ENCODE data around the gene BICD1. TPM values are rescaled to one million over a fixed set of nuclear protein-coding genes. Genes with fewer than 3 reads are reported as not detected.
A peak's percentile ranks its signal among the peaks of the same experiment; 100 is the strongest.

BICD1 gene
- total RNA-seq, 1 donor from 2014 or later = 49.5 TPM

GRCh38 chr12:32420356-32420755, 313.7 kb downstream of the BICD1 start:
- Mint-ChIP-seq H3K4me1 (peaks cover 5% of the 10 kb centered on the region), H3K27ac (ENCODE audit: unreplicated experiment) (peak overlapping the region; percentile 4), H3K27me3 (ENCODE audit: low read depth) (no peaks in the 10 kb centered on the region), H3K36me3 (ENCODE audit: low read depth) (peaks cover under 1% of the 10 kb centered on the region), H3K9me3 (peaks cover 3% of the 10 kb centered on the region), H3K4me3 (no peak overlapping the region)
- no peak for TF ChIP-seq CTCF (conservative IDR thresholded peaks at IDR 0.05)
- no peak for DNase-seq (ENCODE audit: low read depth, low spot score)

GRCh38 chr12:32423559-32423958, 316.9 kb downstream of the BICD1 start:
- H3K9me3 Mint-ChIP-seq = peaks cover 20% of the 10 kb centered on the region

GRCh38 chr12:32431025-32431424, 324.4 kb downstream of the BICD1 start:
- peaks cover 13% of the 10 kb centered on the region for H3K9me3 Mint-ChIP-seq
- H3K4me1 Mint-ChIP-seq = peaks cover 3% of the 10 kb centered on the region
- H3K36me3 Mint-ChIP-seq (ENCODE audit: low read depth) = peaks cover 19% of the 10 kb centered on the region
- H3K27ac Mint-ChIP-seq (ENCODE audit: unreplicated experiment) = no peak overlapping the region
- H3K27me3 Mint-ChIP-seq (ENCODE audit: low read depth) = no peaks in the 10 kb centered on the region
- no peak overlapping the region for H3K4me3 Mint-ChIP-seq
- DNase-seq (ENCODE audit: low read depth, low spot score) = no peak
- TF ChIP-seq CTCF (conservative IDR thresholded peaks at IDR 0.05) = no peak

More at GRCh38 chr12:32423559-32423958, 316.9 kb downstream of the BICD1 start:
- TF ChIP-seq CTCF (conservative IDR thresholded peaks at IDR 0.05) = no peak
- peaks cover 18% of the 10 kb centered on the region for H3K36me3 Mint-ChIP-seq (ENCODE audit: low read depth)
- H3K4me3 Mint-ChIP-seq = no peak overlapping the region
- no peak for DNase-seq (ENCODE audit: low read depth, low spot score)
- no peaks in the 10 kb centered on the region for H3K27me3 Mint-ChIP-seq (ENCODE audit: low read depth)
- no peak overlapping the region for H3K27ac Mint-ChIP-seq (ENCODE audit: unreplicated experiment)
- peaks cover 5% of the 10 kb centered on the region for H3K4me1 Mint-ChIP-seq

Other genes starting within 250 kb of the BICD1 start
- 49.2 and 51.5 TPM in 2 replicates for gene RESF1, start 147.4 kb upstream of the BICD1 start, total RNA-seq